ENCODE measurements around the gene NRSN1.
A peak's percentile ranks its signal among the peaks of the same experiment; 100 is the strongest.

The NRSN1 gene

GRCh38 chr6:24145690-24146131 is 19.7 kb downstream of the NRSN1 start:
- no peak for DNase-seq

DNA sequence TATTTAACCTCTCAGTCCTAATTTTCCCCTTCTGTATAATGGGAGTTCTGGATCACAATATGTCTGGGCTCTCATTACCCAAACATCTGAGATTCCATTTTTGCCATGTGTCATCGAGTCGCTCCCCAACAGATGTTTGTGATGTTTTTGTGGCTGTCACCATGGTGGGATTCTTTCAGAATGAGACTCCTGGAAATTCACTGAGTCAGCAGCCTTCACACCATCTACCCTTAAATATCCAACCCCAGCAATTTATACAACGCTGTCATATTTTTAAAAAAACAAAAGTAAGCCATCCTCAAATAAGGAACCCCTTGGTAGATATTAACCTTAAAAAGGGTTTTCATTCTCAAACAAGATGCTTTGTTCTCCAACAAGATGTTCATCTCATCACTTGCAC is 20.9 kb downstream of the NRSN1 start:
- DNase-seq, result no peak

GRCh38 chr6:24147511-24148153 is 21.6 kb downstream of the NRSN1 start:
- no peak for DNase-seq

DNA sequence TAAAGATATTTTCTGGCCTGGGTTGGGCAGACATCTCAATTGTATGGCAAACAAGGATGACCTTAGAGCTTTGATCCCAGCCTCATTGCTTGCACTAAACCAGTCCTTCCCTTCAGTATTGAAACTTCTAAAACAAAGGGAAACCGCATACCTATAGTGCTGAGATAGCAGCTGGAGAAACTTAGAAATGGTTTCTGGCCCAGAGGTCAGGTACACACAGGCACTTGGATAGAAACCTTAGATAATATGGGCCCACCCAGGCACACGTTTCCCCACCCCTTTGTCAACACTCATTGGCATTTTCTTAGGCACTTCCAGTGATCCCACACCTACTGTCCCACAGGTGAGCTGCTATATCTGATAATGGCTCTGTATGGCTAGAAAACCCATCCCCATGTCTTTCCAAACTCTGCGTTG is 22.1 kb downstream of the NRSN1 start:
- DNase-seq, result no peak

GRCh38 chr6:24148684-24149083 is 22.7 kb downstream of the NRSN1 start:
- no peak for DNase-seq

- no peak for DNase-seq
These were observed 23.3 kb downstream of the NRSN1 start for GRCh38 chr6:24149296-24149695.

GRCh38 chr6:24149836-24150235 is 23.8 kb downstream of the NRSN1 start:
- no peak for DNase-seq

- DNase-seq, result no peak
These were observed 26.0 kb downstream of the NRSN1 start for GRCh38 chr6:24152014-24152413.

DNA sequence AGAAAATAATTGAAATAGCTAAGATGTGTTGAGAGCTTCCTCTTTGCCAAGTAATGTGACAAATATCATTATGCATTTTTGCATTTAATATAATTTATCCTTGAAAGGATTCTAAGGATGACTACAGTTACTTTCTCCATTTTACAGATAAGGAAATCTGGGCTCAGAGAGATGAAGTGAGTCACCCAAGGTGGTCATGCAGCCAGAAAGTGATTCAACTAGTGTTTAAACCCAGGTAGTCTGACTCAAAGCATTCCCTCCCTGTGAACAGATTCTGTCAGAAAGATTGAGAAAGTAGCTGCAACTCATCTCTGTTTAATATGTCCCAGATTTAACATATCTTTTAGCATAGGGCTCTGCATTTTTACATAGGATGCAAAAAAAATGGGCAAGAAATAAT is 28.1 kb downstream of the NRSN1 start:
- no peak for DNase-seq

DNA sequence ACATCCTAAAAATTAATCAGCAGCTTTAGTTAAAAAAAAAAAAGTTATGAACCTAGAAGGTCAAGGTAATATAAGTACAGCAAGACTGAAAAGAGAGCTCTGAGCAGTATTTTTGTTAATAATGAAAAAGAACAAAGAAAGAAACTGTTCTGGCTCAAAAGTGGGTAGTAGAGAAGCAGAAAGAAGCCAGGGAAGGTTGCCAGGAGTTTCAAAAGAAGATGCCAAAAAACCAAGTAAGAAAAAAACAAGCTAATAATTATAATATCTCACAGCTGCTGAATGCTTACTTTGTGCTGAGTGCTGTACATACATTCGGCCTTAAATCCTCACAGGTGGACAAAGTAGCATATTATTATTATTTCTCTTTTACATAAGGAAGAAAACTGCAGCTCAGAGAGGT is 31.9 kb downstream of the NRSN1 start:
- DNase-seq, result no peak

GRCh38 chr6:24183584-24183983 is 57.6 kb downstream of the NRSN1 start:
- no peak for DNase-seq

DNA sequence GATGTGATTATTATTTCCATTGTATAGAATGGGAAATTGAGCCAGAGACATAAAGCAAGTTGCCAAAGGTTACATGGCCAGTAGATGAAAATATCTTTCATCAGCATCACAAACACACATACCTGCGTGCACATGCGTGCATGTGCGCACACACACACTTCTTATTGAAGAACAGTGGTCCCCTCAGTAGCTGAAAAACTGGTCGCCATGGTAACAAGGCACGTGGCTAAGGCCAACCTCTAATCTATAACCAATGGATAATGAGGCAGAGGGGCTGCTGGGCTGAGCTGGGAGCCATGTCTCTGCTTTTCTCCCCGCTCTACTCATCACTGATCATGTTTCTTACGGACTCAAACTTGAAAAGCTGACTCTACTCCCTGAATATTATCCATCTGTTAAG is 60.3 kb downstream of the NRSN1 start:
- no peak for DNase-seq

DNA sequence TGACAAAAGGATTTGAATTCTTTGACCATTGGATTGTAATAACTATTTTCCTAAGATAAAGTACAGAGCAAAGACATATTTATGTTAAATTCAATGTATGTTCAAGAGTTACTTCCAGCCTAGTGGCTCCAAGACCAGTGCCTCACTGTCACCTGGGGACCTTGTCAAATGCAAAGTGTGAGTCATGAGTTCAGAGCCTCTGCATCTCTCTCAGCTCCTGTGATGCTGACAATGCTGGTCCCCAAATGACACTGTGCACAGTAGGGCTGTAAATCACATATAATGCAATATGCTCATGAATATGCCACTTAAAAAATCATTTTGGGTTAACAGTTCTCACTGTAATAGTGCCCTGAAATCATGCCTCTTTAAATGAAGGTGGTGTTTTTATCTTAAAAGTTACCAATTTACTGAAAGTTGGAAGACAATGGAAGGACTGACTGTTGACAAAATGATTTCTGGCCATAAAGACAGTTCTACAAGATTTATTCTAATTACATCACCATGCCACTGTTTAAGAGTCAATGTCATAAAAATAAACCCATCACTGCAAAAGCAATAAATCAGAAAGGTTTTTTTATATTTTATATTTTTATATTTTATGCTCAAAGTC is 62.1 kb downstream of the NRSN1 start:
- no peak for DNase-seq

DNA sequence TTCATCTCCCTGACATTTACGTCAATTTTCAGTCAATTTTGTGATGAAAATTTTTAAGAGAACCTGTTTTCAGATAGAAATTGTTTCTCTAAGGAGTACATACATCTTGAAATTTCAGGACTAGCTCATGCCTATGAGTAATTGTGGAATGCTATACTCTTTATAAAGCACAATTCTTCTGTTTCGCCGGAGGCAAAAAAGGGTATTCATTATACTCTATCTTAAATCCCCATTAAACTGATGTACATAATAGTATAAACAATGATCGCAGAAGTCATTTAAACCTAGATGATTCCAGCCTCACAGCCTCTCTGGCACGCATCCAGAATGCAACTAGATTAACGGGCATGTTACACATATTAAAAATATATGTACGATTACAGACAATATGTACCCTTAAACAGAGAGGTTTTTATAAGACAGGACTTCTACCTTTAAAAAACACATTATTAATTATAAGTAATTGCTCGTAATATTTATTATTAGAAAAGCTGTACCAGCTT is 62.6 kb downstream of the NRSN1 start:
- no peak for DNase-seq

- DNase-seq, result no peak
These were observed 65.3 kb downstream of the NRSN1 start for GRCh38 chr6:24191346-24191745.

DNA sequence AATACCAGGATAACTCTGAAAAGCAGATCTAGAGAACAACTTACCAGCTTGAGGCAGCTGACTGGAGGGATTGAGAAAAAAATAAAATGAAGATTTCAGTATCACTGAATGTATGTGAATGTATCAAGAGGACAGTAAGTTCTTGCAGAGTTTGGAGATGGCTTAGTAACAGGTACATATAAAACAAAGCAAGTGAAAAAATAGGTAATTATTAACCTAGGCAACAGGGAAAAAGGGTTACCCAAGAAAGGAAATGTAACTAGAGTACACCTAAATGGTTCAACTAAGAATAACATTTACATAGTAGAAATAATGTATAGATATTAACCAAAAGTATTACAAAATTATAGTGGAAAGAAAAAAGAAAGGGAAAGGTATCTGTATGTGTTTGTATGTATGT is 67.3 kb downstream of the NRSN1 start:
- DNase-seq, result no peak

GRCh38 chr6:24194978-24195700 is 69.1 kb downstream of the NRSN1 start:
- DNase-seq, result peak in 1 of 2 donors; percentile 12

- peak in 1 of 2 donors; percentile 11 for DNase-seq
These were observed 70.0 kb downstream of the NRSN1 start for GRCh38 chr6:24195836-24196597.
